Stimulated activated CD8-positive, alpha-beta memory T cell treated with anti-CD3 and anti-CD28 coated beads, Interleukin-4, amount 100 ng/mL, for 24 hours (primary cell): ENCODE data around the gene RIN1.
"Not testable (repeated sequence)": the region's sequence is repeated elsewhere in the genome, so short reads cannot be mapped to it uniquely, and the experiment has no call there.

Experiments used
- DNase-seq: peaks from one replicate; pipeline ENCODE4 v3.0.0-alpha.2; 2020; ENCODE audit warnings: low read depth

Gene RIN1

DNA sequence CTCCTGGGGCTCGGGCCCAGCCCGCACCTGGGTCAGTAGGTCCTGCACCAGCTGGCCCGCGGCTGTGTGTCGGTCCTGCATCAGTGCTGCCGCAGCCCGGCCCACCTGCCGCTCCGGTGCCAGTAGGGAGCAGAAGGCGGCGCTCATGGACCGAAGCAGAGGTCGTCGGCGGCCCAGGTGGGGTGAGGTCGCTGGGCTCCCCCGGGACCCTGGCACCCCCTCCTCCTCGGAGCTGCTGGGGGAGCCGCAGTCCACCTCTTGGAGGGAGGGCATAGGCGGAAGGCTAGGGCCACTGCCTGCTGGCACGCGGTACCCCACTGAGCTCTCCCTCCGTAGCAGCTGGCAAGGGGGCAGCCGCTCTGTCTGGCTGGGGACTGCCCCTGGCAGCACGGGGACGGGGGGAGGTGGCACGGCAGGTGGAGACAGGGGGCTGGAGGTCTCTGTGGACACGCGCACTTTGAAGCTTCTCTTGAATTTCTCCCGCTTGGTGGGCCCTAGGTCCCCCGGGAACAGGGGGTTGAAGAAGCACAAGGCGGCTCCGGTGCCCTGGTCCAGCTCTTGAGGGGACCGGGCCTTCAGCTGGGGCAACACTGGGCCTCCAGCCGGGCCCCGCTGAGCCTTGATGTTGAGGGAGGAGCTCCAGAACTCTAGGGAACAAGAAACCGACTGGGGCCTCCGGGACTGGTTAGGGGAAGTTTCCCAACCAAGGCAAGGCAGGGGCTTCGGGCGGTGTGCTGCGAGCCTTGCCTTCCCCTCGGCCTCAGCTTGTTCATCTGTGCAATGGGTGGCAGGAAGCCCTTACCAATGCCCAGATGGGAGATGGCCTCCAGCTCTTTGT is 1.4 kb downstream of the RIN1 start:
- no peak for DNase-seq

DNA sequence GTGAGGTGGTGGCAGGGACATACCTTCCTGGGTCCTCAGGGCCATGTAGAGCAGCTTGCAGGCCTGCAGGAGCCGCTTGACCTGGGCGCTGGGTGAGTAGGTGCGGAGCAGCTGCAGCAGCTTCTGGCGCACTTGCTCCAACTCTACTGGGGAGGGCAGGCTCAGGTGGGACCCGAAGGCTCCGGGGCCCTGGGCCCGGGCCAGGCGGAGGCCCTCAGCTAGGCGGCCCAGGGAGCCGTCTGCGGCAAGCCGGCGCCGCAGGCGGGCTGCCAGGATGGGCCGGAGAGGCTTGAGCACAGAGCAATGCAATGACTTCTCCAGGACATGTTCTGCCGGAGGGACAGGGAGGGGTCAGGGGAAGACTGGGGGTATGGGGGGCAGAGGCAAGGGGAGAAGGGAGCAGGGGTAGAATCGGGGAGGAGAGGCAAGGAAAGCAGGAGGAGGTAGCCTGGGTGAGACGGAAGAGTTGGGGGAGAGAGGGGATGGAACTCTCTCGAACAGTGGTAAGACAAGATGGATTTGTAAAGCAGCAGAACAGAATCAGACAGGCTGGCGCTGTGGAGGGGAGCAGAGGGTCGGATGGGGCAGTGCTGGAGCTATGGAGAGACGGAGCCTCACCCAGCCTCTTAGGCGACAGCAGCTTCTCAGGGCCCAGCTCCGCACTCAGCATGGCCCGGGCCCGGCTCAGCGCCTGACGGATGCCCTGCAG is 2.2 kb downstream of the RIN1 start:
- DNase-seq = no peak

DNA sequence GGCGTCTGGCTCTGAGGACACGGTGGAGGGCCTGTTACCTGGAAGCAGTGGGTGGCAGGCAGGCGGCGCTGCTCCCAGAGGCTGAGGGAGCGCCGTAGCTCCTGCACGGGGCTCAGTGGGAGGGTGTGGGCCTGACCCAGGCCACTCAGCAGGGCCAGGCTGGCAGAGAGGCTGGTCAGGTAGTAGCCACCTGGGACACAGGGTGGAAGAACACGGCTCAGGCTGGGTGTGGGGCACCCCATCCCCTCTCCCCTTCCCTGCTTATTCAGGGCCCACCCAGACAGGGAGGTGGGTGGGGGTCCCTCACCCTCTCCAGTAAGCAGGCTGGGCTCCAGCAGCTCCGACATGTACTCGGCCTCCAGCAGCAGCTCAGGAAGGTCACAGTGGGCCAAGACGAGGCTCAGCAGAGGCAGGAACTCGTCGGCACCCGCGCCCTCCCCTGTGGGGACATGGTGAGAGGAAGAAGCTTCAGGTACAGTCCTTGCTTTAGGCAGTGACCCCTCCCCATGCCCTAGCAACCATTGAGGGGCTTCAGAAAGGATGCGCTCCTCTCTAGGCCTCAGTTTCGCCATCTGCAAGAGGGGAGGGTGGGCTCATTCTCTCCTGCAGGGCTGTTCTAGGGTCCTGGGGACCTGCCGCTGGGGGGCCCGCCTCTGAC is 2.9 kb downstream of the RIN1 start:
- DNase-seq = no peak

DNA sequence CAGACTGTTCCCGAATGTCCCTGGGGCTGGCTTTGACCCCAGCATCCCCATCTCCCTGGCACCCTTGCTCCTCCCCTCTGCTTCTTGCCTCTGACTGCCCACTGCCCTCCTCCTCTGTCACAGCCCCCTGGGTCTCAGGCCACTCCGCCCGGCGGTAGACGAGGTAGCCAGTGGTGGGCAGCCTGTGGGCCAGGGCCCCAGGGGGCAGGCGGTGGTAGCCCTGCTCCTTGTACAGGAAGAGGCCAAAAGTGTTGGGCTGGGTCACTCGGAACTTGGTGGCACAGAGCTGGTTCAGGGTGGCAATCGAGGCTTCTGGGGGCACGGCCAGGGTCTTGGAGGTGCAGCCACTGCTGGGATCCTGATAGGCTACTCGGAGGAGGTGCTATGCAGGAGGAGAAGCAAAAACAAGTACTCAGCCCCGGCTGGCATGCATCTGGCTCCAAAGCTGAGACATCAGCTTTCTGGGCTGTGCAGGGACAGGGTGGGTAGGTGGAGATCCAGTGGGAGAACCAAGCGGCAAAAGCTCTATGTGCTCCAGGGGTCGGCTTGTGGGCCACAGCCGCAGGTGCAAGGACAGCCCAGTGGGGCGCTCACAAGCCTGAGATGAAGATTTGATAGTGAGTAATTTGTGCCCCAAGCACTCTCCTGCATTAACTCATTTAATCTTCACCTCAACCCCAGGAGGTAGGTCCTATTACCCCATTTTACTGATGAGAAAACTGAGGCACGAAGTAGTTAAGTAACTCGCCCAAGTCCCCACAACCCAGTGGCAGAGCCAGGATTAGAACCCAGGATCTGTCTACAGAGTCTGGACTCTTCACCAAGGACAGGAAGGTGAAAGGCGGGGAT is 3.6 kb downstream of the RIN1 start:
- no peak for DNase-seq

GRCh38 chr11:66331542-66332370 is 4.5 kb downstream of the RIN1 start:
- DNase-seq = no peak

- no peak for DNase-seq
Measured at GRCh38 chr11:66330931-66331330, 5.3 kb downstream of the RIN1 start.

GRCh38 chr11:66329165-66329673 is 7.0 kb downstream of the RIN1 start:
- DNase-seq = no peak

DNA sequence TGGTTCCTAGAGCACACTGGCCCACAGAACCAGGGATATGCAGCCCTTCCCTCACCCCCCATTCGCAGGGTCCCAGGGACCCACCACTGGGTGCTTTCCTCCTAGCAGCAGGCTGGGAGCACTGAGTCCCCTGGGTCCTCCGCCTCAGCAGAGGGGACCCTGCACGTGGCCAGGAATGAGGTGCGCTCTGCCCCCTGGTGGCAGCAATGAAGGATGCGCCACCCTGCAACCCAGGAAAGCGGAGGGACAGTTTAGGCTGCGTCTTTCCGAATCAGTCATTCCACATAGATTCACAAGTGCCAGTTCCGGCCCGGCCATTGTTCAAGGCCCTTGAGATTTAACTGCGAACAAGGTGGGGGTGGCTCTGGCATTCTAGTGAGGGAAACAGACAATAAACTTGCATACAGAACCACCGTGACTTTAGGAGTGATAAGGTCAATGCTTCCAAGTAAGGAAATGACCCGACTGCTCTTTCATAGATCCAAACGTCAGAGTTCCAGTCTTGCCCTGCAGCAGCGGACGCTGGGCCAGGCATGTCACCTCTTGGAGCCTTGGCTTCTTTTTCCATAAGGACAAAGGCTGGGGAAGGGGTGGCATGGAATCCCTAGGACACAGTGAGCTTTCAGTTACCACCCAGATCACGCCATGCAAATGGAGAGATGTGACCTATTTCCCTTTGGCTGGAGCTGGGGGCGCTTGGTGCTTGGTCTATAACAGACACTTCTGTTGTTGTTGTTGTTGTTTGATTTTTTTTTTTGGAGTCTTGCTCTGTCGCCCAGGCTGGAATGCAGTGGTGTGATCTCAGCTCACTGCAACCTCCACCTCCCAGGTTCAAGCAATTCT is 7.7 kb downstream of the RIN1 start:
- DNase-seq = peak; percentile 67

DNA sequence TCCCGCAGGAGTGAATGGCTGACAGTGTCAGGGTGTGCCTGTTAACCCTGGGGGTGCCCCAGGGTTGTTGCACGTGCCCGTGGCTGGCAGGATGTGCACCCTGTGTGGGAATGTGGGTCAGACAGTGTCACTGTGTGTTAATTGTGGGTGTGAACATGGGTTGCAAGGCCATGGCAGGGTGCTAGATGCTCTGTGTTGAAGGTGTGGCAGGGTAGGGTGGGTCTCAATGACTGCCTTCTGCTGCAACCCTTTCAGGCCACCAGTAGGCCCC is 8.3 kb downstream of the RIN1 start:
- no peak for DNase-seq

DNA sequence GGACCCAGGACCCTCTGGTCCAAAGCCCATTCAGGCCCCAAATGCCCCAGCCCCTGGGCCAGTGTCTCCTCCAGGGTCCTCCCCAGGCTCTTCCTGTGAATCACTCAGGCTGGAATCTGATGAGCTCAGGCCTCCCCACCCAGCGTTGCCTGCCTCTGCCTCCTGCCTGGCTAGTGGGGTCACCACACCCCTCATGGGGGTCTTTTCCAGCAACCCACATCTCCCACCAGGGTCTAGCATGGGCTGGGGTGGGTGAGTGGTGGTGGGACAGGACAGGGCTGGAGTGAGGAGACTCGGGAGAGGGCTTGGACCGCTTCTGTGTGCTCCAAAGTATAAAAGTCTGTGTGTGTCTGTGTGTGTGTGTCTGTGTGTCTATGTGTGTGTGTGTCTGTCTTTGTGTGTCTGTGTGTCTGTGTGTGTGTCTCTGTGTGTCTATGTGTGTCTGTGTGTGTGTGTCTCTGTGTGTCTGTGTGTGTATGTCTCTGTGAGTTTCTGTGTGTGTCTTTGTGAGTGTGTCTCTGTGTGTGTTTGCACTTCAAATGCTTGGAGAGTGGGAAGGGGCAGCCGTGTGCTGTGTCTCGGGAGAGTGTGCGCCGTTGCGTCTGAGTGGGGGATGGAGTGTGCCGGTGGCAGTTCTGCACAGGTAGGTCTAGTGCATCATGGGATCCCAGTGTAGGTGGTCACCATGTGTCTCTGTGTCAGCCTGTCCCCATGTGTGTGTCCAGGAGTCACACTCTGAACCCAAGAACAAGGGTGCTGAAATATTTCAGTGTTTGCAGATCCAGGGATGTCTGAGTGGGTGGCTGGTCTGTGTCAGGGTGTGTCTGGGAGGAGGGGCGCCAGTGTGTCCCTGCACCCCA is 8.8 kb downstream of the RIN1 start:
- no peak for DNase-seq

- DNase-seq = no peak
Measured at GRCh38 chr11:66326261-66327111, 9.7 kb downstream of the RIN1 start.

DNA sequence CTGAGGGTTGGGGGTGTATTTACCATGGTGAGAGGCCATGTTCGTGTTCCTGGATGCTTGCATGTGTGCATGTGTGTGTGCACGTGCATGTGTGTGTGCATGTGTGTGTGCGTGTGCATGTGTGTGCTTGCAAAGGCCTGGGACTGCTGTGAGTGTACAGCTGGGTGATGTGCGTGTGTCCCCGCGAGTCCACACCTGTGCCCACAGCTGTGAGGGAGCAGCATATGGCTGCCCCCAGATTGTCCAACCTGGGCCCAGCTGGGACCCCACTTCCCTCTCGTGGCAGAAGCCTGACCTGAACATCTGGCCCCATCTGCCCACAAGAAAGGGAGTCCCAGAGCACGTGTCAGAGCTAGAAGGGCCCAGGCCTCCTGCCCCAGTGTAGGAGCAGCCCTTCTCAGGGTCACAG is 11.0 kb downstream of the RIN1 start:
- DNase-seq = no peak

DNA sequence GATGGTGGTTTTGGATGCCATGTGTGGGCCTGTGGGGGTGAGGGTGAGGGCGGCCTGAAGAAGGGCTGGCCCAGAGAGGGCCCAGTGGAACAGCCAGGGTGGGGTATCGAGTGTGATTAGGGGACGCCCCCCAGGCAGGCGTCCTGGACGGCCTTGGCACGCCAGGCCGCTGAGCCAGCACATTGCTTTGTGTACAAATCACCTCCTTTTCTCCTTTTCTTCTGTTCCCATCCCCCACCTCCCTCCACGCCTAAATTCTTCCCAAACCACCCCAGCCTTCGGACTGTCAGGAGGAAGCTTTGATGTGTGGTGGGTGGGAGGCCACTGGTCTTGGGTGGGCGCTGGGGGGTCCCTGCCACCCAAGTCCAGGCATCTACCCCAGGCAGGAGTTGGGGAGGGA is 11.6 kb downstream of the RIN1 start:
- DNase-seq = no peak

DNA sequence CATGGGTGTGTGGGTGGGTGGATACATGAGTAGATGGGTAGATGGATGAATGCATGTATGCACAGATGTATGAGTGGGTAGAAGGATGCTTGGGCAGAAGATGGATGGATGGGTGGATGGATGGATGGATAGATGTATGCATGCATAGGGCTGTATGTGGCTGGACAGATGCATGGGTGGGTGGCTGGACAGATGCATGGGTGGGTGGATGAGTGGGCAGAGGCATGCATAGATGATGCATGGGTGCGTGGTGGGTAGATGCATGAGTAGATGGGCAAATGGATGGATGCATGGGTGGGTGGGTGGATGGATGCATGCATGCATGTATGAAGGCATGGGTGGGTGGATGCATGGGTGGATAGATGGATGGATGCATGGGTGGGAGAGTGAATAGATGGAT is 12.6 kb downstream of the RIN1 start:
- DNase-seq = no peak

DNA sequence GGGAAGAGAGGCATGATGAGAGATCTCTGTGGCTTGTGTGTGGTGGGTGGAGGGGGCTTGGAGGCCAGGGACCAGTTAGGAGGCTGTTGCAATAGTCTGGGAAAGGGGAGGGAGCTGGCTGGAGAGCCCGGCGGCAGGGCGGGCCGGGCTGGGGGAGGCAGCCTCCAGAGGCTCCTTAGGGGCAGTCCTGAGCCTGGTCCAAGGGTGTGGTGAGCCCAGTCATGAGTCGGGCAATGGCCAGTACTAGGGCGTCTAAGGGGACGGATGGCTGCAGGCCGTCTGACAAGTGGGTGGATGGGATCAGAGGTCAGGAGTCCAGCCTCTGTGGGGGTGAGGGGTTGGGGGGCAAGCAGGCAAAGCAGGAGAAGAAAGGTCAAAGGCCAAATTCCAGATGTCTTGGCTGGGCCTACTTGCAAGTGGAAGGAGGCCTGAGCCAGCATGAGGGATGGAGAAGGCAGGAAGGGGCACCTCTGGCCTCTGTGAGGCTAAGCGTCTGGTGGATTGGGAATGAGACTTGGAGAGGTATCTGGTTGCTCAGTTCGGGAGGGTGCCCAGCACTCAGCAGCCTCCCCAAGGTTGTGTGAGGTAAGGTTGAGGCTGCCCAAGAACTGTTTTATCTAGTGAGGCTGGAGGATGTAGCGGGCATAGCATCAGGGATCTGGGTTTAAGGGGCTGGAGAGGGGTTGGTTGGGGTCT is 13.4 kb downstream of the RIN1 start:
- DNase-seq = no peak

DNA sequence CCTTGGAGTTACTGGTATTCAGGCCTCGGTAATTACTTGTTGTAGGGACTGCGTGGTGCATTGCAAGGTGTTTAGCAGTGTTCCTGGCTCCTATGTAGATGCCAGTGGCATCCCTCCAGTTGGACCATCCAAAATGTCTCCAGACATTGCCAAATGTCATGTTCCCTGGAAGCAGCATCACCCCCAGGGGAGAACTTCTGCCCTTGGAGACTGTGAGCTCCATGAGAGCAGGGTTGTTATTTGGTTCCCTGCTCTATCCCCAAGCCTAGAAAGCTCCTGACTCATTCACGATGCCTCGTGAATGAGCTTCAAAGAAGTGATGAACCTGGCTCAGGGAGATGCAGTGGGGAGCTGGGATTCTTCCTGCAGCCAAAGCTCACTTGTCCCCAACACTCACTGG is 14.6 kb downstream of the RIN1 start:
- DNase-seq = no peak

GRCh38 chr11:66320748-66321147 is 15.5 kb downstream of the RIN1 start:
- not testable (repeated sequence) for DNase-seq

DNA sequence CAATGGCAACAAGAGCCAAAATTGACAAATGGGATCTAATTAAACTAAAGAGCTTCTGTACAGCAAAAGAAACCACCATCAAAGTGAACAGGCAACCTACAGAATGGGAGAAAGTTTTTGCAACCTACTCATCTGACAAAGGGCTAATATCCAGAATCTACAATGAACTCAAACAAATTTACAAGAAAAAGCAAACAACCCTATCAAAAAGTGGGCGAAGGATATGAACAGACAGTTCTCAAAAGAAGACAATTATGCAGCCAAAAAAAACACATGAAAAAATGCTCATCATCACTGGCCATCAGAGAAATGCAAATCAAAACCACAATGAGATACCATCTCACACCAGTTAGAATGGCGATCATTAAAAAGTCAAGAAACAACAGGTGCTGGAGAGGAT is 15.9 kb downstream of the RIN1 start:
- DNase-seq = not testable (repeated sequence)
